Trophoblast cell (in vitro differentiated cells and primary cell): ENCODE data around the gene TRIM14.
"Not testable (repeated sequence)": the region's sequence is repeated elsewhere in the genome, so short reads cannot be mapped to it uniquely, and the experiment has no call there.

Source experiments
- DNase-seq, 2 donors: peaks; one replicate each; pipeline ENCODE4 v3.0.0-alpha.2; 2016
- H2AFZ ChIP-seq: 2 replicates; pipeline ENCODE4 v1.6.1; 2013; ENCODE audit warnings: low read length, moderate library complexity, mild to moderate bottlenecking; ENCODE audit not compliant: insufficient read depth, poor library complexity
- H2AK5ac ChIP-seq: 2 replicates; pipeline ENCODE4 v1.6.1; 2013; ENCODE audit warnings: mild to moderate bottlenecking, low read length
- H2BK120ac ChIP-seq: 2 replicates; pipeline ENCODE4 v1.6.1; 2013; ENCODE audit warnings: low read length, mild to moderate bottlenecking, moderate library complexity; ENCODE audit not compliant: insufficient read depth, poor library complexity
- H2BK12ac ChIP-seq: 2 replicates; pipeline ENCODE4 v1.6.1; 2013; ENCODE audit warnings: mild to moderate bottlenecking, low read length, moderate library complexity
- H2BK5ac ChIP-seq: 2 replicates; pipeline ENCODE4 v1.6.1; 2013; ENCODE audit warnings: low read length, low read depth, moderate library complexity, mild to moderate bottlenecking; ENCODE audit not compliant: poor library complexity
- H3K14ac ChIP-seq: 2 replicates; pipeline ENCODE4 v1.6.1; 2013; ENCODE audit warnings: mild to moderate bottlenecking, low read length
- H3K18ac ChIP-seq: 2 replicates; pipeline ENCODE4 v1.6.1; 2013; ENCODE audit warnings: mild to moderate bottlenecking, low read length
- H3K23ac ChIP-seq: 2 replicates; pipeline ENCODE4 v1.6.1; 2013; ENCODE audit warnings: low read length
- H3K27ac ChIP-seq: 2 replicates; pipeline ENCODE4 v1.5.1; 2013; ENCODE audit warnings: low read depth, mild to moderate bottlenecking, inconsistent platforms, low read length, moderate library complexity
- H3K27me3 ChIP-seq: 2 replicates; pipeline ENCODE4 v1.6.1; 2013; ENCODE audit warnings: inconsistent platforms, mild to moderate bottlenecking, low read length, moderate library complexity; ENCODE audit not compliant: insufficient read depth
- H3K36me3 ChIP-seq, 2 experiments: 1 replicate in 1 of 2; 2 replicates in 1 of 2; pipeline ENCODE4 v1.6.1; 2013; ENCODE audit warnings: low read length in 2 of 2, mild to moderate bottlenecking in 2 of 2, moderate library complexity in 1 of 2; ENCODE audit not compliant: insufficient read depth in 2 of 2, control insufficient read depth in 1 of 2
- H3K4ac ChIP-seq: 2 replicates; pipeline ENCODE4 v1.6.1; 2013; ENCODE audit warnings: low read depth, mild to moderate bottlenecking, low read length, moderate library complexity
- H3K4me1 ChIP-seq, 2 experiments: 1 replicate in 1 of 2; 2 replicates in 1 of 2; pipeline ENCODE4 v1.6.1; 2013; ENCODE audit warnings: low read length in 2 of 2, mild to moderate bottlenecking in 2 of 2, moderate library complexity in 1 of 2; ENCODE audit not compliant: insufficient read depth in 2 of 2, control insufficient read depth in 1 of 2
- H3K4me2 ChIP-seq: 2 replicates; pipeline ENCODE4 v1.6.1; 2013; ENCODE audit warnings: inconsistent platforms, mild to moderate bottlenecking, low read length, moderate library complexity
- H3K4me3 ChIP-seq: 2 replicates; pipeline ENCODE4 v1.5.1; 2013; ENCODE audit warnings: mild to moderate bottlenecking, low read depth, low read length, inconsistent platforms
- H3K79me1 ChIP-seq: one replicate; pipeline ENCODE4 v1.6.1; 2013; ENCODE audit warnings: low read length
- H3K79me2 ChIP-seq: 2 replicates; pipeline ENCODE4 v1.6.1; 2013; ENCODE audit warnings: low read length, mild to moderate bottlenecking; ENCODE audit not compliant: control insufficient read depth, insufficient read depth, poor library complexity
- H3K9ac ChIP-seq: 2 replicates; pipeline ENCODE4 v1.6.1; 2013; ENCODE audit warnings: mild to moderate bottlenecking, low read length
- H3K9me3 ChIP-seq: 2 replicates; pipeline ENCODE4 v1.6.1; 2013; ENCODE audit warnings: low read depth, mild to moderate bottlenecking, control low read depth, inconsistent platforms, low read length; ENCODE audit not compliant: insufficient read depth
- H4K12ac ChIP-seq: 2 replicates; pipeline ENCODE4 v1.6.1; 2013; ENCODE audit warnings: low read depth, mild to moderate bottlenecking, low read length, moderate library complexity
- H4K8ac ChIP-seq: 2 replicates; pipeline ENCODE4 v1.6.1; 2013; ENCODE audit warnings: low read depth, mild to moderate bottlenecking, low read length, moderate library complexity
- H4K91ac ChIP-seq: one replicate; pipeline ENCODE4 v1.6.1; 2013; ENCODE audit warnings: low read depth, mild to moderate bottlenecking, low read length, moderate library complexity
- WGBS: extraction: QIAGEN DNeasy Blood & Tissue Kit; methylation state at CpG from one replicate; pipeline ENCODE4 v1.1.7; 2013; ENCODE audit warnings: missing lambda C conversion rate; ENCODE audit not compliant: insufficient read length, insufficient coverage; ENCODE audit errors: extremely low coverage; 5-methylcytosine and 5-hydroxymethylcytosine counted together

The TRIM14 gene

GRCh38 chr9:98080780-98081179, 38.2 kb downstream of the TRIM14 start:
- WGBS = no CpG with 5 or more reads among the region's 12 CpGs
- H3K27me3 ChIP-seq = no peaks in the 10 kb centered on the region

GRCh38 chr9:98080326-98080725, 38.7 kb downstream of the TRIM14 start:
- H2BK120ac ChIP-seq = no peak overlapping the region
- no peak overlapping the region for H3K9ac ChIP-seq
- no peak overlapping the region for H3K4me3 ChIP-seq
- H3K4me1 ChIP-seq = peaks cover 12 to 13% of the 10 kb centered on the region in 2 experiments
- H4K12ac ChIP-seq = no peak overlapping the region
- H3K79me1 ChIP-seq = peaks cover 2% of the 10 kb centered on the region
- H3K79me2 ChIP-seq = no peaks in the 10 kb centered on the region
- H2BK5ac ChIP-seq = no peak overlapping the region
- no peak overlapping the region for H3K23ac ChIP-seq
- peaks cover 16 to 35% of the 10 kb centered on the region in 2 experiments for H3K36me3 ChIP-seq
- H2AFZ ChIP-seq = no peak overlapping the region
- H3K4ac ChIP-seq = no peak overlapping the region
- H2AK5ac ChIP-seq = no peak overlapping the region
- DNase-seq = peak in 1 of 2 donors; percentile 89
- no peak overlapping the region for H4K91ac ChIP-seq
- no peak overlapping the region for H3K27ac ChIP-seq
- no peak overlapping the region for H2BK12ac ChIP-seq
- no peak overlapping the region for H3K4me2 ChIP-seq
- H3K9me3 ChIP-seq = no peaks in the 10 kb centered on the region
- H3K27me3 ChIP-seq = no peaks in the 10 kb centered on the region
- WGBS = no CpG with 5 or more reads among the region's 1 CpG
- H3K14ac ChIP-seq = no peak overlapping the region
- H4K8ac ChIP-seq = no peak overlapping the region
- H3K18ac ChIP-seq = no peak overlapping the region

More at GRCh38 chr9:98080780-98081179, 38.2 kb downstream of the TRIM14 start:
- H2BK12ac ChIP-seq = no peak overlapping the region
- no peak overlapping the region for H2BK120ac ChIP-seq
- no peak overlapping the region for H3K18ac ChIP-seq
- no peak overlapping the region for H2AFZ ChIP-seq
- H3K14ac ChIP-seq = peak overlapping the region; percentile 10
- H2BK5ac ChIP-seq = no peak overlapping the region
- no peak overlapping the region for H2AK5ac ChIP-seq
- no peak overlapping the region for H3K27ac ChIP-seq
- H3K9me3 ChIP-seq = no peaks in the 10 kb centered on the region
- H3K79me1 ChIP-seq = peaks cover 2% of the 10 kb centered on the region
- no peaks in the 10 kb centered on the region for H3K79me2 ChIP-seq
- peaks cover 12 to 13% of the 10 kb centered on the region in 2 experiments for H3K4me1 ChIP-seq
- H3K4me3 ChIP-seq = no peak overlapping the region
- DNase-seq = peak; percentile 67 to 81
- no peak overlapping the region for H3K4me2 ChIP-seq
- peaks cover 16 to 35% of the 10 kb centered on the region in 2 experiments for H3K36me3 ChIP-seq
- H3K9ac ChIP-seq = no peak overlapping the region
- no peak overlapping the region for H4K91ac ChIP-seq
- H3K23ac ChIP-seq = no peak overlapping the region
- H4K12ac ChIP-seq = no peak overlapping the region
- H4K8ac ChIP-seq = no peak overlapping the region
- no peak overlapping the region for H3K4ac ChIP-seq

GRCh38 chr9:98078895-98079294, 40.1 kb downstream of the TRIM14 start:
- Histone ChIP-seq H4K91ac (no peak overlapping the region), H2AK5ac (no peak overlapping the region), H3K4me3 (no peak overlapping the region), H4K8ac (no peak overlapping the region), H3K9me3 (no peaks in the 10 kb centered on the region), H3K14ac (no peak overlapping the region), H3K18ac (no peak overlapping the region), H2AFZ (no peak overlapping the region), H3K23ac (no peak overlapping the region), H2BK5ac (no peak overlapping the region), H3K9ac (no peak overlapping the region), H3K27me3 (no peaks in the 10 kb centered on the region), H3K27ac (no peak overlapping the region), H3K4me2 (no peak overlapping the region), H2BK120ac (no peak overlapping the region), H3K4me1 (peaks cover 12 to 13% of the 10 kb centered on the region in 2 experiments), H3K79me1 (peaks cover 4% of the 10 kb centered on the region), H3K4ac (no peak overlapping the region), H3K79me2 (no peaks in the 10 kb centered on the region), H2BK12ac (no peak overlapping the region), H3K36me3 (peaks cover 16 to 34% of the 10 kb centered on the region in 2 experiments), H4K12ac (no peak overlapping the region)
- DNase-seq = no peak
- WGBS = no CpG with 5 or more reads among the region's 5 CpGs

DNA sequence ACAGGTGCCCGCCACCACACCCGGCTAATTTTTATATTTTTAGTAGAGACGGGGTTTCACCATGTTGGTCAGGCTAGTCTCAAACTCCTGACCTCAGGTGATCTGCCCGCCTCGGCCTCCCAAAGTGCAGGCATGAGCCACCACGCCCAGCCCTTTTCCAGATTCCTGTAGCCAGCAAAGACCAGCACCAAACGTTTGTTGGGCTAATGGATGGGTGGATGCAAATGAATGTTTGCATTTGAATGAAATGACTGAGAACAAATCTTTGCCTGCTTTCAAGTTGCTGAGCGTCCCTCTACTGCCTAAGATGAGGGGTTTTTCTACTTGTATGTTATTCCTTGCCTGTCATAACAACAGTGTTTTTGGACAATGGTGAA, 42.5 kb downstream of the TRIM14 start:
- H2BK120ac ChIP-seq, H4K91ac ChIP-seq, H3K27me3 ChIP-seq, H3K23ac ChIP-seq, H2BK12ac ChIP-seq, DNase-seq, H3K14ac ChIP-seq, H2AFZ ChIP-seq, H3K4me3 ChIP-seq, H3K9me3 ChIP-seq, H2BK5ac ChIP-seq, H3K9ac ChIP-seq, H4K12ac ChIP-seq, H3K27ac ChIP-seq, H3K4me2 ChIP-seq, H3K18ac ChIP-seq, H3K79me1 ChIP-seq, H3K4ac ChIP-seq, H3K79me2 ChIP-seq, H2AK5ac ChIP-seq, H4K8ac ChIP-seq: not testable (repeated sequence)
- Histone ChIP-seq H3K4me1 (peaks cover 11 to 12% of the 10 kb centered on the region in 2 experiments), H3K36me3 (peaks cover 14 to 23% of the 10 kb centered on the region in 2 experiments)
- WGBS = no CpG with 5 or more reads among the region's 8 CpGs
